Peyer's patch (tissue), 4 donors: Measurements from ENCODE around the gene ARMH1.

Experiments
- CTCF ChIP-seq, 6 experiments: fragments of 450-650 bp in 4 of 6; fragments of 200-600 bp in 2 of 6; sonication (generic) in 1 of 6; IDR thresholded peaks; one replicate each; pipeline ENCODE4 v1.5.1; 2017 to 2019; ENCODE audit warnings: antibody characterized with exemption in 6 of 6, mild to moderate bottlenecking in 3 of 6, moderate library complexity in 1 of 6
- POLR2A ChIP-seq, 2 donors: fragments of 450-650 bp; IDR thresholded peaks; one replicate each; pipeline ENCODE4 v1.5.1; 2017; ENCODE audit warnings: antibody characterized with exemption in 2 of 2, mild to moderate bottlenecking in 2 of 2, moderate library complexity in 2 of 2

- no peak for TF ChIP-seq CTCF (IDR thresholded peaks at IDR 0.05)
- no peak for TF ChIP-seq POLR2A (IDR thresholded peaks at IDR 0.05)
Measured at GRCh38 chr1:44689447-44689765, 14.9 kb downstream of the ARMH1 start.
